Transverse colon (tissue), 4 donors: ENCODE results near the gene INPP4B.

Source experiments
- CTCF ChIP-seq, 5 experiments: fragments of 200-600 bp in 3 of 5; fragments of 450-650 bp in 2 of 5; sonication (generic) in 3 of 5; IDR thresholded peaks; 1 replicate in 2 of 5; 2 replicates in 3 of 5; pipeline ENCODE4 v1.5.1; 2016 to 2017; ENCODE audit warnings: antibody characterized with exemption in 5 of 5, inconsistent platforms in 3 of 5, mild to moderate bottlenecking in 2 of 5, moderate library complexity in 1 of 5
- POLR2A ChIP-seq: fragments of 450-650 bp; IDR thresholded peaks from one replicate; pipeline ENCODE4 v1.6.1; 2016; ENCODE audit warnings: antibody characterized with exemption, mild to moderate bottlenecking, moderate library complexity
- POLR2AphosphoS5 ChIP-seq, 3 donors: sonication (generic); formaldehyde crosslinking; IDR thresholded peaks; one replicate each; pipeline ENCODE4 v1.6.1; 2016; ENCODE audit warnings: antibody characterized with exemption in 3 of 3

GRCh38 chr4:142314686-142315085 is 531.4 kb downstream of the INPP4B start:
- no peak for TF ChIP-seq CTCF (IDR thresholded peaks at IDR 0.05)
- TF ChIP-seq POLR2A, result no peak
- TF ChIP-seq POLR2AphosphoS5 (IDR thresholded peaks at IDR 0.05), result no peak
